H1 (cell line): ENCODE measurements around the gene KCND3. TPM values are rescaled to one million over a fixed set of nuclear protein-coding genes. Genes with fewer than 3 reads are reported as not detected.

Experiments
- CHD7 ChIP-seq: fragments of 300-600 bp; sonication (generic); IDR thresholded peaks from 2 replicates; pipeline ENCODE4 v1.7.1; 2012; ENCODE audit warnings: low read length, moderate library complexity, mild to moderate bottlenecking, inconsistent platforms; ENCODE audit not compliant: insufficient replicate concordance
- polyA plus RNA-seq, 7 experiments: library from polyadenylated mRNA; depleted of rRNA in 3 of 7; stranded (reverse) in 5 of 7; unstranded in 2 of 7; fragments of >200 nt in 5 of 7; fragments of 200-250 nt in 2 of 7; gene quantifications; 1 replicate in 5 of 7; 2 replicates in 1 of 7; 4 replicates in 1 of 7; pipeline versions ENCODE4 v1.2.1 to v1.2.3, GENCODE V29; 2011 to 2013; ENCODE audit warnings: missing spikeins in 2 of 7, mixed read lengths in 2 of 7
- total RNA-seq: library from RNA; stranded (reverse); fragmentation: NEBNext Ultra II Directional; extraction: Animal tissue kit (Norgen Biotek cat#: 25700); gene quantifications from 2 replicates; pipeline ENCODE4 v1.2.1, GENCODE V29; 2021

KCND3 gene
- total and polyA plus RNA-seq, 2 of the 8 experiments (the other 6 are each of a cell fraction or from before 2014, with no cell fraction given), result 0.14 to 0.48 TPM

- TF ChIP-seq CHD7, result no peak
- TF ChIP-seq, all 59 proteins: peak for 0
Measured at GRCh38 chr1:111937147-111937725, 52.2 kb downstream of the KCND3 start (continued).
